Esophagus muscularis mucosa (tissue), 4 donors: ENCODE results near the gene SLC51B. TPM values are rescaled to one million over a fixed set of nuclear protein-coding genes. Genes with fewer than 3 reads are reported as not detected.
A peak's percentile ranks its signal among the peaks of the same experiment; 100 is the strongest.
"Not testable (repeated sequence)": the region's sequence is repeated elsewhere in the genome, so short reads cannot be mapped to it uniquely, and the experiment has no call there.

Experiments used
- DNase-seq: peaks from one replicate; pipeline ENCODE4 v3.0.0-alpha.2; 2017; ENCODE audit errors: extremely low spot score
- H3K27ac ChIP-seq, 4 donors: fragments of 200-600 bp; sonication (generic); replicated peaks in 1 of 4; 1 replicate in 3 of 4; 2 replicates in 1 of 4; pipeline ENCODE4 v1.5.1; 2016 to 2019; ENCODE audit warnings: mild to moderate bottlenecking in 1 of 4
- H3K27me3 ChIP-seq, 4 donors: fragments of 200-600 bp; sonication (generic); one replicate each; pipeline versions ENCODE4 v1.5.1 to v1.6.0; 2016 to 2019
- H3K36me3 ChIP-seq, 4 donors: fragments of 200-600 bp; sonication (generic); one replicate each; pipeline ENCODE4 v1.5.1; 2016 to 2019
- H3K4me1 ChIP-seq, 4 donors: fragments of 200-600 bp; sonication (generic); one replicate each; pipeline ENCODE4 v1.5.1; 2016 to 2019
- H3K4me3 ChIP-seq, 4 donors: fragments of 200-600 bp; sonication (generic); 1 replicate in 2 of 4; 2 replicates in 2 of 4; pipeline ENCODE4 v1.5.1; 2016 to 2019; ENCODE audit warnings: mild to moderate bottlenecking in 4 of 4, moderate library complexity in 1 of 4
- H3K9me3 ChIP-seq, 4 donors: fragments of 200-600 bp; sonication (generic); 1 replicate in 3 of 4; 2 replicates in 1 of 4; pipeline ENCODE4 v1.5.1; 2016 to 2019
- CTCF ChIP-seq, 3 experiments: fragments of 200-600 bp in 2 of 3; fragments of 450-650 bp in 1 of 3; sonication (generic) in 2 of 3; IDR thresholded peaks; one replicate each; pipeline ENCODE4 v1.5.1; 2017 to 2019; ENCODE audit warnings: antibody characterized with exemption in 3 of 3, mild to moderate bottlenecking in 2 of 3, moderate library complexity in 1 of 3
- EP300 ChIP-seq: sonication (generic); formaldehyde crosslinking; IDR thresholded peaks from one replicate; pipeline ENCODE4 v1.6.1; 2017; ENCODE audit warnings: antibody characterized with exemption
- POLR2A ChIP-seq: fragments of 450-650 bp; IDR thresholded peaks from one replicate; pipeline ENCODE4 v1.6.1; 2017; ENCODE audit warnings: antibody characterized with exemption, moderate library complexity, mild to moderate bottlenecking, low read depth
- POLR2AphosphoS5 ChIP-seq, 2 donors: sonication (generic); formaldehyde crosslinking; IDR thresholded peaks; one replicate each; pipeline ENCODE4 v1.6.1; 2017; ENCODE audit warnings: antibody characterized with exemption in 2 of 2
- WGBS: methylation state at CpG from one replicate; pipeline ENCODE4 v1.1.5; 2018; 5-methylcytosine and 5-hydroxymethylcytosine counted together
- intact Hi-C: fragments of 100-400 bp; cut with DNase I; formaldehyde crosslinking; loops from one replicate; pipeline ENCODE4 v1.15.1; 2023
- total RNA-seq, 4 donors: library from RNA; depleted of rRNA; stranded (reverse); fragments of >200 nt; gene quantifications; one replicate each; pipeline versions ENCODE4 v1.1.0 to v1.2.1, GENCODE V29; 2016

SLC51B gene
- total RNA-seq, 4 donors from 2014 or later = not detected

GRCh38 chr15:65069779-65070546, 24.8 kb downstream of the SLC51B start:
- 66% methylated on average over 5 of the region's 5 CpGs for WGBS
- H3K36me3 ChIP-seq = no peaks in the 10 kb centered on the region
- no peak overlapping the region for H3K4me3 ChIP-seq
- no peak for DNase-seq
- H3K27me3 ChIP-seq = no peaks in the 10 kb centered on the region
- H3K27ac ChIP-seq = peak overlapping the region; percentile 95 to 98 (median 96)
- intact Hi-C loops = no loop called here
- TF ChIP-seq CTCF (IDR thresholded peaks at IDR 0.05) (no peak), POLR2AphosphoS5 (IDR thresholded peaks at IDR 0.05) (no peak), EP300 (no peak), POLR2A (no peak)
- peaks cover 59 to 69% (median 66%) of the 10 kb centered on the region in 4 donors for H3K4me1 ChIP-seq
- H3K9me3 ChIP-seq = no peaks in the 10 kb centered on the region

GRCh38 chr15:65071381-65071811, 26.2 kb downstream of the SLC51B start:
- no peaks in the 10 kb centered on the region for H3K36me3 ChIP-seq
- TF ChIP-seq POLR2AphosphoS5 (IDR thresholded peaks at IDR 0.05) (peak; percentile 7 to 28), EP300 (no peak)
- H3K4me3 ChIP-seq = no peak overlapping the region
- intact Hi-C loops = no loop called here
- DNase-seq = no peak
- no CpG with 5 or more reads among the region's 5 CpGs for WGBS
- H3K27me3 ChIP-seq = peaks cover 0 to under 1% (median 0%) of the 10 kb centered on the region in 4 donors
- peaks cover 50 to 65% (median 54%) of the 10 kb centered on the region in 4 donors for H3K4me1 ChIP-seq
- peak overlapping the region; percentile 95 to 98 (median 96) for H3K27ac ChIP-seq
- H3K9me3 ChIP-seq = no peaks in the 10 kb centered on the region

GRCh38 chr15:65072027-65072426, 26.8 kb downstream of the SLC51B start:
- Histone ChIP-seq H3K4me1 (peaks cover 56 to 71% (median 60%) of the 10 kb centered on the region in 4 donors), H3K27ac (peak overlapping the region; percentile 95 to 98 (median 96)), H3K36me3 (no peaks in the 10 kb centered on the region), H3K27me3 (peaks cover 0 to 7% (median 0%) of the 10 kb centered on the region in 4 donors), H3K4me3 (no peak overlapping the region), H3K9me3 (no peaks in the 10 kb centered on the region)
- no peak for TF ChIP-seq CTCF (IDR thresholded peaks at IDR 0.05)
- TF ChIP-seq EP300 = no peak
- TF ChIP-seq POLR2A = no peak
- no peak for TF ChIP-seq POLR2AphosphoS5 (IDR thresholded peaks at IDR 0.05)
- DNase-seq = no peak
- WGBS = no CpG with 5 or more reads among the region's 1 CpG
- intact Hi-C loops = no loop called here

- peak overlapping the region; percentile 95 to 98 (median 96) for H3K27ac ChIP-seq
- DNase-seq = no peak
- H3K36me3 ChIP-seq = no peaks in the 10 kb centered on the region
- H3K27me3 ChIP-seq = peaks cover 0 to 13% (median 0%) of the 10 kb centered on the region in 4 donors
- WGBS = 100% methylated on average over 3 of the region's 3 CpGs
- intact Hi-C loops = no loop called here
- peaks cover 62 to 73% (median 63%) of the 10 kb centered on the region in 4 donors for H3K4me1 ChIP-seq
- no peak overlapping the region for H3K4me3 ChIP-seq
- no peak for TF ChIP-seq CTCF (IDR thresholded peaks at IDR 0.05)
- no peak for TF ChIP-seq POLR2A
- TF ChIP-seq POLR2AphosphoS5 (IDR thresholded peaks at IDR 0.05) = no peak
- no peak for TF ChIP-seq EP300
- no peaks in the 10 kb centered on the region for H3K9me3 ChIP-seq
Measured at GRCh38 chr15:65072617-65073016, 27.4 kb downstream of the SLC51B start.

- Histone ChIP-seq H3K27me3 (peaks cover 0 to 16% (median 0%) of the 10 kb centered on the region in 4 donors), H3K4me1 (peaks cover 46 to 70% (median 52%) of the 10 kb centered on the region in 4 donors)
- H3K4me3 ChIP-seq, H3K36me3 ChIP-seq, H3K9me3 ChIP-seq, H3K27ac ChIP-seq, intact Hi-C loops, DNase-seq: not testable (repeated sequence)
- WGBS = 97% methylated on average over 8 of the region's 22 CpGs
Measured at GRCh38 chr15:65074946-65075345, 29.8 kb downstream of the SLC51B start.

GRCh38 chr15:65075607-65076395, 30.6 kb downstream of the SLC51B start:
- H3K9me3 ChIP-seq, H3K27ac ChIP-seq, DNase-seq, intact Hi-C loops, H3K36me3 ChIP-seq, H3K4me3 ChIP-seq: not testable (repeated sequence)
- Histone ChIP-seq H3K4me1 (peaks cover 41 to 67% (median 47%) of the 10 kb centered on the region in 4 donors), H3K27me3 (peaks cover 0 to 16% (median 0%) of the 10 kb centered on the region in 4 donors)
- WGBS = 69% methylated on average over 11 of the region's 12 CpGs
